Activated naive CD8-positive, alpha-beta T cell treated with anti-CD3 and anti-CD28 coated beads, Interleukin-2, amount 50 U/mL, for 24 hours (primary cell): ENCODE measurements around the gene NCAM1.

ENCODE experiments used
- ATAC-seq: fragments of 150-1000 bp; cut with Tn5 transposase; one replicate; pipeline ENCODE4 v1.10.0; 2021
- DNase-seq: peaks from one replicate; pipeline ENCODE4 v3.0.0; 2021
- H3K27ac Mint-ChIP-seq: one replicate; pipeline ENCODE4 v1.8.0; 2021; ENCODE audit warnings: mild to moderate bottlenecking, mixed read lengths
- H3K27me3 Mint-ChIP-seq: one replicate; pipeline ENCODE4 v1.8.0; 2021; ENCODE audit warnings: mixed read lengths
- H3K36me3 Mint-ChIP-seq: one replicate; pipeline ENCODE4 v1.8.0; 2021; ENCODE audit warnings: low read depth, mixed read lengths
- H3K4me1 Mint-ChIP-seq: one replicate; pipeline ENCODE4 v1.8.0; 2021; ENCODE audit warnings: mixed read lengths
- H3K4me3 Mint-ChIP-seq: one replicate; pipeline ENCODE4 v1.8.0; 2021; ENCODE audit warnings: mild to moderate bottlenecking, moderate library complexity, mixed read lengths
- H3K9me3 Mint-ChIP-seq: one replicate; pipeline ENCODE4 v1.8.0; 2021; ENCODE audit warnings: mixed read lengths

Gene NCAM1

GRCh38 chr11:113075586-113076095 is 114.4 kb downstream of the NCAM1 start:
- ATAC-seq (no peak), DNase-seq (no peak)
- H3K27ac Mint-ChIP-seq = no peak overlapping the region
- H3K4me3 Mint-ChIP-seq = no peak overlapping the region
- H3K9me3 Mint-ChIP-seq = no peaks in the 10 kb centered on the region
- H3K36me3 Mint-ChIP-seq = no peaks in the 10 kb centered on the region
- H3K4me1 Mint-ChIP-seq = no peaks in the 10 kb centered on the region
- peaks cover 2% of the 10 kb centered on the region for H3K27me3 Mint-ChIP-seq

DNA sequence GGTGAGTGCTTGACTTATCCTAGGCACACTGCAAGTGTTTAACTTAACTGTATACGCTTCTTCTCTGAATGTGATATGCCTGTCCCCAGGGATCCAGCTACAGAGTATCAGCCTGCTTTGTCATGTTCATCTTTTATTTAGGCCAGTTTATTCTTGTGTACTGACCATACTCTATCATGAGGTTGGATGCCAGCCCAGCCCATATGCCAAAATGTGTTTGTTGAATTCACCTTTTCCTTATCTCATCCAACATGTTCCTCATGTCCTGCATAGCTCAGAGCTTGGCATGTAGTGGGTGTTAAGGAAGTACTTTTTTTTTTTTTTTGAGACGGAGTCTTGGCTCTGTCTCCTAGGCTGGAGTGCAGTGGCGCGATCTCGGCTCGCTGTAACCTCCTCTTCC is 116.2 kb downstream of the NCAM1 start:
- DNase-seq (no peak), ATAC-seq (no peak)
- no peaks in the 10 kb centered on the region for H3K27me3 Mint-ChIP-seq
- H3K36me3 Mint-ChIP-seq = no peaks in the 10 kb centered on the region
- no peaks in the 10 kb centered on the region for H3K9me3 Mint-ChIP-seq
- no peak overlapping the region for H3K27ac Mint-ChIP-seq
- H3K4me3 Mint-ChIP-seq = no peak overlapping the region
- H3K4me1 Mint-ChIP-seq = no peaks in the 10 kb centered on the region

GRCh38 chr11:113082341-113082955 is 121.2 kb downstream of the NCAM1 start:
- Mint-ChIP-seq H3K36me3 (no peaks in the 10 kb centered on the region), H3K4me1 (no peaks in the 10 kb centered on the region), H3K9me3 (no peaks in the 10 kb centered on the region), H3K4me3 (no peak overlapping the region), H3K27ac (no peak overlapping the region), H3K27me3 (peaks cover 2% of the 10 kb centered on the region)
- ATAC-seq (no peak), DNase-seq (no peak)

- H3K27me3 Mint-ChIP-seq = peaks cover 2% of the 10 kb centered on the region
- no peaks in the 10 kb centered on the region for H3K9me3 Mint-ChIP-seq
- no peaks in the 10 kb centered on the region for H3K36me3 Mint-ChIP-seq
- DNase-seq (no peak), ATAC-seq (no peak)
- H3K4me3 Mint-ChIP-seq = no peak overlapping the region
- H3K4me1 Mint-ChIP-seq = no peaks in the 10 kb centered on the region
- no peak overlapping the region for H3K27ac Mint-ChIP-seq
Observed at GRCh38 chr11:113083571-113083970, 122.4 kb downstream of the NCAM1 start.

GRCh38 chr11:113084297-113084696 is 123.1 kb downstream of the NCAM1 start:
- peaks cover 2% of the 10 kb centered on the region for H3K27me3 Mint-ChIP-seq
- H3K4me1 Mint-ChIP-seq = no peaks in the 10 kb centered on the region
- DNase-seq (no peak), ATAC-seq (no peak)
- H3K4me3 Mint-ChIP-seq = no peak overlapping the region
- no peak overlapping the region for H3K27ac Mint-ChIP-seq
- no peaks in the 10 kb centered on the region for H3K36me3 Mint-ChIP-seq
- no peaks in the 10 kb centered on the region for H3K9me3 Mint-ChIP-seq

GRCh38 chr11:113085446-113085845 is 124.2 kb downstream of the NCAM1 start:
- Mint-ChIP-seq H3K4me1 (no peaks in the 10 kb centered on the region), H3K9me3 (no peaks in the 10 kb centered on the region), H3K27me3 (peaks cover 4% of the 10 kb centered on the region), H3K4me3 (no peak overlapping the region), H3K27ac (no peak overlapping the region), H3K36me3 (no peaks in the 10 kb centered on the region)
- DNase-seq = no peak
- ATAC-seq = no peak

DNA sequence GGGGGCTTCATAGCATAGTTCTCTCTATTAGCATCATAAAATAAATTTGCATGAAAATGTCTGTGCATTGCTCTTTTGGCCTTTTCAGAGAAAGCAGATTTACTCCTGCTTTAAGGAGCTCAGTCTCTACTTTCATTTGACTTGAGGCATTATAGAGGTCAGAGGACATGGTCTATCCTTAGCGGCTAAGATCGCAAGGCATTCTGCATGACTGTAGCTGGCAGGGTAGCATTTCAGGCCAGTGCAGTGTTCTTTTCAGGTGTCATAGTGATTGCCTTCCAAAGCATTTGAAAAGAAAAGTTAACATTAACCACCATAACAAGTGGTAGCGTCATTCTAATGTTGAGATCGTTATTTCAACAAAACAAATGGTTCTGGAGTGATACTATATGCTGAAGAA is 126.5 kb downstream of the NCAM1 start:
- no peaks in the 10 kb centered on the region for H3K9me3 Mint-ChIP-seq
- no peaks in the 10 kb centered on the region for H3K36me3 Mint-ChIP-seq
- no peak overlapping the region for H3K27ac Mint-ChIP-seq
- no peak overlapping the region for H3K4me3 Mint-ChIP-seq
- H3K4me1 Mint-ChIP-seq = no peaks in the 10 kb centered on the region
- H3K27me3 Mint-ChIP-seq = peaks cover 4% of the 10 kb centered on the region
- ATAC-seq (no peak), DNase-seq (no peak)

DNA sequence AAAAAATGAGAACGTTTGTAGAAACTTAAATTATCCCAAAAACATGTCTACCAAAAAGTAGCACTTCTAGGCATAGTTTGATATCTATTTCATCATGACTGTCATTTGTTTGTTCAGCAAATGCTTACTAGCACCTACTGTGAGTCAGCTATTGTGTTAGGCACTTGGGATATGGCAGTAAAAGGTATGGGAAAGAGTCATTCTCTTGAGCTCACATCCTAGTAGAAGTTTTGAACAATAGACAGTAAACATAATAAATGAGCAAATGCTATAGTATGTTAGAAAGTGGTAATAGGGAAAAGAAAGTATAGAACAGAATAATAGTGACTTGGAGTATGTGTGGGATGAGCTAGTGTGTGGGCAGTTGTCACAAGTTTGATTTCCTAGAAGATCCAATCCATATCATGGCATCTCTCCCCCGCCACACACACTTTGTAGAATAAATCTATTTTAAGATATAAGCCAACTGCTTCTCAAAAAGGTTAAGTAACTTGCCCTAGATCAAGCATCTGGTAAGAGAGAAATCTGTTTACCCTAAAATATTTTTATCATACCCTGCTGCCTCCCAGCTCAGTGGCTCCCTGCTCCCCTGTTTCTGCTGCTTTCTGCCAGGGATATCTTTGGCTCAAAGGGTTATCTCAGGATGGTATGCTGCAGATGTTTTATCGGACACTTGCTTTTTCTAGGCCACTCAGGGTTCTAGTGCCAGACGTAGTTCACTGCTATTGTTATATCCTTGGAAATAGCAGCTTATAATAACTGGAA is 129.7 kb downstream of the NCAM1 start:
- Mint-ChIP-seq H3K9me3 (no peaks in the 10 kb centered on the region), H3K4me1 (no peaks in the 10 kb centered on the region), H3K27me3 (peaks cover 4% of the 10 kb centered on the region), H3K4me3 (no peak overlapping the region), H3K36me3 (no peaks in the 10 kb centered on the region), H3K27ac (no peak overlapping the region)
- ATAC-seq = no peak
- no peak for DNase-seq

- Mint-ChIP-seq H3K36me3 (no peaks in the 10 kb centered on the region), H3K4me3 (no peak overlapping the region), H3K9me3 (no peaks in the 10 kb centered on the region), H3K27me3 (peaks cover 2% of the 10 kb centered on the region), H3K27ac (no peak overlapping the region), H3K4me1 (no peaks in the 10 kb centered on the region)
- no peak for DNase-seq
- ATAC-seq = no peak
Observed at GRCh38 chr11:113091481-113091780, 130.2 kb downstream of the NCAM1 start.

DNA sequence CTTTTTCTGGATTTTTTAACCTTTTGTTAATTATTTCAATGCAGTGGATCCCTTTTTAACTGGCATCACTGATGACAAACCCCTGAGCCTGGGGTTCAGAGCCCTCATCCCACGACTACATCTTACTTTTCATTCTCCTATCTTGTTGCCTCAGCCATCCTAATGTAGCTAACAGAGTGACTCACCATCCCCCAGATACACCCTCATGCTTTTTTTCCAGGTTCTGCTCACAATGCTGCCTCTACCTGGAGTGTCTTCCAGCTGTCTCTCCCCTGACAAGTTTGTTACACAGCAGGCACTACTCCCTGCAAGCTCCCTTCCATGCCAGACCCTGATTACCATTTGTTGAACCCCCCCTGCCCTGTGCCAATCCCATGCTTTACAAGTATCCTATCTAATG is 135.4 kb downstream of the NCAM1 start:
- no peaks in the 10 kb centered on the region for H3K4me1 Mint-ChIP-seq
- H3K36me3 Mint-ChIP-seq = no peaks in the 10 kb centered on the region
- H3K27ac Mint-ChIP-seq = no peak overlapping the region
- H3K4me3 Mint-ChIP-seq = no peak overlapping the region
- ATAC-seq (no peak), DNase-seq (no peak)
- H3K27me3 Mint-ChIP-seq = peaks cover 4% of the 10 kb centered on the region
- H3K9me3 Mint-ChIP-seq = peaks cover 3% of the 10 kb centered on the region

GRCh38 chr11:113103932-113104690 is 142.9 kb downstream of the NCAM1 start:
- ATAC-seq = no peak
- H3K27ac Mint-ChIP-seq = no peak overlapping the region

DNA sequence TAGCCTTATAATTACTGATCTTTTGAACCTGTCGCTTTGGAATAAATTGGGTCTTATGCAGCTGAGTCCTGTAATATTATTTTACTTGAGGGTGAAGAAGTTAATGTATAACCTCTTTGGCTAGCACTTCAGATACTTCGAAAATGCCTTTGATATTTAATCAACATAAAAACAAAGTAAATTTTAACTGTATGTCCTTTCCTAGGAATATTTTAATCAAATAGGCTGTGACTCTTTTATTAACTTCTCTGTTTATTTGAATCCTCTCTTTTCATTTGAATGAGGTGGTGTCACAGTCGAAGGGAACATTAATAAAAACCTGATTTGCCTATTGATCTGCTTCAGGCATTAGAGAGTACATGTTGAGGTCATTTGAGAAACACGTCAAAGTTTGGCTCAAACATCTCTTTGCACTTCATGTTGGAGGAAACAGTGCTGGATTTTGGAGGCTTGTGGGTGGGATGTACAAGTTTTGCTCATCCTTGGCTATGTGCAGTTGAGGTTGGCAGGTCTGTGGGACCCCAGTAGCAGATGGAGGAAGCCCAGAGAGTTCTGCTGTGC is 143.6 kb downstream of the NCAM1 start:
- peaks cover 3% of the 10 kb centered on the region for H3K9me3 Mint-ChIP-seq
- H3K4me3 Mint-ChIP-seq = no peak overlapping the region
- DNase-seq (no peak), ATAC-seq (no peak)
- H3K27ac Mint-ChIP-seq = no peak overlapping the region
- no peaks in the 10 kb centered on the region for H3K4me1 Mint-ChIP-seq
- H3K36me3 Mint-ChIP-seq = no peaks in the 10 kb centered on the region
- H3K27me3 Mint-ChIP-seq = peaks cover 11% of the 10 kb centered on the region

More at GRCh38 chr11:113103932-113104690, 142.9 kb downstream of the NCAM1 start:
- Mint-ChIP-seq H3K4me1 (no peaks in the 10 kb centered on the region), H3K4me3 (no peak overlapping the region), H3K27me3 (peaks cover 11% of the 10 kb centered on the region), H3K36me3 (no peaks in the 10 kb centered on the region), H3K9me3 (peaks cover 3% of the 10 kb centered on the region)
- no peak for DNase-seq

GRCh38 chr11:113105592-113105991 is 144.4 kb downstream of the NCAM1 start:
- H3K27ac Mint-ChIP-seq = no peak overlapping the region
- no peak for DNase-seq
- H3K9me3 Mint-ChIP-seq = peaks cover 3% of the 10 kb centered on the region
- H3K4me1 Mint-ChIP-seq = no peaks in the 10 kb centered on the region
- H3K27me3 Mint-ChIP-seq = peaks cover 11% of the 10 kb centered on the region
- ATAC-seq = no peak
- H3K4me3 Mint-ChIP-seq = no peak overlapping the region
- no peaks in the 10 kb centered on the region for H3K36me3 Mint-ChIP-seq

GRCh38 chr11:113106507-113106906 is 145.3 kb downstream of the NCAM1 start:
- ATAC-seq (no peak), DNase-seq (no peak)
- Mint-ChIP-seq H3K4me3 (no peak overlapping the region), H3K36me3 (no peaks in the 10 kb centered on the region), H3K27ac (no peak overlapping the region), H3K4me1 (no peaks in the 10 kb centered on the region), H3K27me3 (peaks cover 11% of the 10 kb centered on the region), H3K9me3 (no peaks in the 10 kb centered on the region)

DNA sequence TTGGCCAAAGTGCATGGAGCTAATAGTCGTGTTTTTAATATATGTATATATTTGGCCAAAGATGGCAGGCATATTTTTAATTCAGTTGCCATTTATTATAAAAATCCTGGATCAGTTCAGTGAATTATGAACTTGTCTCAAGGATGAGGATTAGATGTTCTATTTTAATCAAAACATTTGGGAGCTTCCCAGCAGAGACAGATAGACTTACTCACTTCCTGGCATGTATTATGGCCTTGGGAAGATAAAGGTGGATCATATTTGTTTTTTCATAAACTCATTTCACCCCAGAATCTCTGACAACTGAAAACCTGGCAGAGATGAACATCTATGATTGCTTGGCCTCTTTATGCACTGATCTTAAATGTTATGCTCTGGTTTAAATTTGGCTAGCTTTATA is 148.8 kb downstream of the NCAM1 start:
- H3K9me3 Mint-ChIP-seq = no peaks in the 10 kb centered on the region
- H3K27me3 Mint-ChIP-seq = peaks cover 7% of the 10 kb centered on the region
- H3K27ac Mint-ChIP-seq = no peak overlapping the region
- H3K4me1 Mint-ChIP-seq = no peaks in the 10 kb centered on the region
- H3K36me3 Mint-ChIP-seq = no peaks in the 10 kb centered on the region
- no peak for ATAC-seq
- no peak for DNase-seq
- no peak overlapping the region for H3K4me3 Mint-ChIP-seq
